Adipose tissue (tissue), 3 donors: ENCODE results near the gene MEG3. TPM values are rescaled to one million over a fixed set of nuclear protein-coding genes. Genes with fewer than 3 reads are reported as not detected.

ENCODE experiments used
- H3K27ac ChIP-seq: one replicate; pipeline ENCODE4 v1.5.1; 2013; ENCODE audit warnings: low read depth, low read length
- WGBS, 3 donors: extraction: QIAGEN DNeasy Blood & Tissue Kit; methylation state at CpG; one replicate each; pipeline ENCODE4 v1.1.7; 2013; 5-methylcytosine and 5-hydroxymethylcytosine counted together
- polyA plus RNA-seq, 3 donors: library from polyadenylated mRNA; stranded (reverse); fragments of 200-250 nt; gene quantifications; one replicate each; pipeline ENCODE4 v1.2.3, GENCODE V29; 2013
- donor health status: healthy with polysubstance abuse.
- donor health status: Bipolar disorder and iron deficiency.
- donor health status: healthy.

The MEG3 gene
- polyA plus RNA-seq, 3 donors: 60.4 to 986 (median 92.2) TPM

GRCh38 chr14:100898465-100898864, 72.5 kb downstream of the MEG3 start:
- H3K27ac ChIP-seq: no peak overlapping the region
- WGBS, 3 donors: 62 to 77% (median 69%) methylated on average over 11 of the region's 11 CpGs

- no peak overlapping the region for H3K27ac ChIP-seq
- 41 to 58% (median 50%) methylated on average over 21 of the region's 21 CpGs for WGBS, 3 donors
Observed at GRCh38 chr14:100898935-100899883, 73.3 kb downstream of the MEG3 start.

GRCh38 chr14:100899884-100900771, 74.2 kb downstream of the MEG3 start:
- no peak overlapping the region for H3K27ac ChIP-seq
- WGBS, 3 donors: 11 to 22% (median 12%) methylated on average over 19 of the region's 19 CpGs

- H3K27ac ChIP-seq: no peak overlapping the region
- 48 to 65% (median 58%) methylated on average over 15 of the region's 15 CpGs for WGBS, 3 donors
Observed at GRCh38 chr14:100900837-100901390, 75.0 kb downstream of the MEG3 start.

GRCh38 chr14:100901391-100902183, 75.7 kb downstream of the MEG3 start:
- WGBS, 3 donors: 90 to 94% (median 91%) methylated on average over 12 of the region's 12 CpGs

GRCh38 chr14:100902295-100903133, 76.6 kb downstream of the MEG3 start:
- WGBS, 3 donors: 77 to 83% (median 83%) methylated on average over 18 of the region's 18 CpGs
- no peak overlapping the region for H3K27ac ChIP-seq

More at GRCh38 chr14:100901391-100902183, 75.7 kb downstream of the MEG3 start:
- H3K27ac ChIP-seq: no peak overlapping the region

GRCh38 chr14:100903134-100903468, 77.2 kb downstream of the MEG3 start:
- WGBS, 3 donors: 82 to 85% (median 84%) methylated on average over 10 of the region's 10 CpGs
- no peak overlapping the region for H3K27ac ChIP-seq

GRCh38 chr14:100903672-100904185, 77.8 kb downstream of the MEG3 start, which contains the start of gene RTL1:
Gene RTL1 (minus strand): TSS chr14:100903722. CDS start chr14:100884788, 18,934 bp downstream.
- 68 to 74% (median 71%) methylated on average over 12 of the region's 12 CpGs for WGBS, 3 donors

GRCh38 chr14:100904307-100905087, 78.6 kb downstream of the MEG3 start:
- 35 to 36% (median 36%) methylated on average over 39 to 45 of the region's 45 CpGs for WGBS, 3 donors
- H3K27ac ChIP-seq: no peak overlapping the region

More at GRCh38 chr14:100903672-100904185, 77.8 kb downstream of the MEG3 start, which contains the start of gene RTL1:
- H3K27ac ChIP-seq: no peak within 1 kb of the TSS

GRCh38 chr14:100905166-100905565, 79.2 kb downstream of the MEG3 start:
- no peak overlapping the region for H3K27ac ChIP-seq
- 74 to 80% (median 77%) methylated on average over 12 of the region's 12 CpGs for WGBS, 3 donors

- no peak overlapping the region for H3K27ac ChIP-seq
- WGBS, 3 donors: 66 to 73% (median 72%) methylated on average over 6 of the region's 6 CpGs
Observed at GRCh38 chr14:100906420-100906819, 80.5 kb downstream of the MEG3 start.

- H3K27ac ChIP-seq: no peak overlapping the region
- WGBS, 3 donors: 83 to 91% (median 88%) methylated on average over 8 of the region's 8 CpGs
Observed at GRCh38 chr14:100907240-100907639, 81.3 kb downstream of the MEG3 start.

GRCh38 chr14:100909439-100909838, 83.5 kb downstream of the MEG3 start:
- 76 to 91% (median 86%) methylated on average over 9 of the region's 9 CpGs for WGBS, 3 donors
- no peak overlapping the region for H3K27ac ChIP-seq
